SU-DHL-6 (cell line): ENCODE results near the gene OR56A1.

Experiments
- EZH2phosphoT487 ChIP-seq: fragments of 200-600 bp; sonication (generic), shearing (Covaris generic); conservative IDR thresholded peaks from 2 replicates; pipeline ENCODE4 v1.6.1; 2018; ENCODE audit warnings: mild to moderate bottlenecking, antibody characterized with exemption, low read length, moderate library complexity, mixed read lengths
- TF ChIP-seq, protein P1 (sequence below): fragments of 200-600 bp; sonication (generic); IDR thresholded peaks from one replicate; pipeline ENCODE4 v1.5.1; 2017; ENCODE audit warnings: antibody characterized with exemption, mild to moderate bottlenecking, low read length, moderate library complexity; ENCODE audit not compliant: insufficient read depth, poor library complexity, severe bottlenecking

- TF ChIP-seq, protein P1, sequence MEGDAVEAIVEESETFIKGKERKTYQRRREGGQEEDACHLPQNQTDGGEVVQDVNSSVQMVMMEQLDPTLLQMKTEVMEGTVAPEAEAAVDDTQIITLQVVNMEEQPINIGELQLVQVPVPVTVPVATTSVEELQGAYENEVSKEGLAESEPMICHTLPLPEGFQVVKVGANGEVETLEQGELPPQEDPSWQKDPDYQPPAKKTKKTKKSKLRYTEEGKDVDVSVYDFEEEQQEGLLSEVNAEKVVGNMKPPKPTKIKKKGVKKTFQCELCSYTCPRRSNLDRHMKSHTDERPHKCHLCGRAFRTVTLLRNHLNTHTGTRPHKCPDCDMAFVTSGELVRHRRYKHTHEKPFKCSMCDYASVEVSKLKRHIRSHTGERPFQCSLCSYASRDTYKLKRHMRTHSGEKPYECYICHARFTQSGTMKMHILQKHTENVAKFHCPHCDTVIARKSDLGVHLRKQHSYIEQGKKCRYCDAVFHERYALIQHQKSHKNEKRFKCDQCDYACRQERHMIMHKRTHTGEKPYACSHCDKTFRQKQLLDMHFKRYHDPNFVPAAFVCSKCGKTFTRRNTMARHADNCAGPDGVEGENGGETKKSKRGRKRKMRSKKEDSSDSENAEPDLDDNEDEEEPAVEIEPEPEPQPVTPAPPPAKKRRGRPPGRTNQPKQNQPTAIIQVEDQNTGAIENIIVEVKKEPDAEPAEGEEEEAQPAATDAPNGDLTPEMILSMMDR: no peak
- no peak for TF ChIP-seq EZH2phosphoT487
Measured at GRCh38 chr11:6002202-6002699, 28.3 kb downstream of the OR56A1 start.
